ENCODE data around the gene MBD3L4. TPM values are rescaled to one million over a fixed set of nuclear protein-coding genes. Genes with fewer than 3 reads are reported as not detected.

The MBD3L4 gene
- total RNA-seq, 1 donor from 2014 or later = not detected

DNA sequence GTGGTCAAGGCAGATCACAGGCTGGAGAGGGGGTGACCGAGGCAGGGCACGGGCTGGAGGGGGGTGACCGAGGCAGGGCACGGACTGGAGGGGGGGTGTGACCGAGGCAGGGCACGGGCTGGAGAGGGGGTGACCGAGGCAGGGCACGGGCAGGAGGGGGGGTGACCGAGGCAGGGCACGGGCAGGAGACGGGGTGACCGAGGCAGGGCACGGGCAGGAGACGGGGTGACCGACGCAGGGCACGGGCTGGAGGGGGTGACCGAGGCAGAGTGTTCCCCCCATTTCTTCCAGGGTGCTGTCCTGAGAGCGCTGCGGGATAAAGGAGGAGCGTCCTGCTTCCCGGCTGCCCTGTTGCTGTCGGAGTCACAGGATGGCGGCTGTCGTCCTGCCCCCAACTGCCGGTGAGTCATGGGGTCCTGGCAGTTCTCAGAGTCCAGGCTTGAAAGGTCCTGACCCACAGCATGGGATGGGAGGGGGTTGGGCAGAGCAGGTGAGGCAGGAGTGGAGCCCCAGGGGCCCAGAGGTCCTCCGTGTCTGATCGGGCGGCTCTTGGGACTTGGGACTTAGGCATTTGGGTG is 34.8 kb upstream of the MBD3L4 start:
- TF ChIP-seq, protein P1, sequence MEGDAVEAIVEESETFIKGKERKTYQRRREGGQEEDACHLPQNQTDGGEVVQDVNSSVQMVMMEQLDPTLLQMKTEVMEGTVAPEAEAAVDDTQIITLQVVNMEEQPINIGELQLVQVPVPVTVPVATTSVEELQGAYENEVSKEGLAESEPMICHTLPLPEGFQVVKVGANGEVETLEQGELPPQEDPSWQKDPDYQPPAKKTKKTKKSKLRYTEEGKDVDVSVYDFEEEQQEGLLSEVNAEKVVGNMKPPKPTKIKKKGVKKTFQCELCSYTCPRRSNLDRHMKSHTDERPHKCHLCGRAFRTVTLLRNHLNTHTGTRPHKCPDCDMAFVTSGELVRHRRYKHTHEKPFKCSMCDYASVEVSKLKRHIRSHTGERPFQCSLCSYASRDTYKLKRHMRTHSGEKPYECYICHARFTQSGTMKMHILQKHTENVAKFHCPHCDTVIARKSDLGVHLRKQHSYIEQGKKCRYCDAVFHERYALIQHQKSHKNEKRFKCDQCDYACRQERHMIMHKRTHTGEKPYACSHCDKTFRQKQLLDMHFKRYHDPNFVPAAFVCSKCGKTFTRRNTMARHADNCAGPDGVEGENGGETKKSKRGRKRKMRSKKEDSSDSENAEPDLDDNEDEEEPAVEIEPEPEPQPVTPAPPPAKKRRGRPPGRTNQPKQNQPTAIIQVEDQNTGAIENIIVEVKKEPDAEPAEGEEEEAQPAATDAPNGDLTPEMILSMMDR (IDR thresholded peaks at IDR 0.05) = no peak
- no peak overlapping the region for H3K4me3 Mint-ChIP-seq
- H3K27ac Mint-ChIP-seq = no peak overlapping the region
- ATAC-seq (ENCODE audit: low read depth) (no peak), DNase-seq (no peak)
- H3K27me3 Mint-ChIP-seq = no peaks in the 10 kb centered on the region
- peaks cover 79% of the 10 kb centered on the region for H3K36me3 Mint-ChIP-seq (ENCODE audit: low read depth)
- peaks cover 17% of the 10 kb centered on the region for H3K9me3 Mint-ChIP-seq
- H3K4me1 Mint-ChIP-seq = peaks cover 12% of the 10 kb centered on the region
- ChIA-PET CTCF (no interaction called here), POLR2A (no interaction called here)
- intact Hi-C loops (cut with micrococcal nuclease) = no loop called here

DNA sequence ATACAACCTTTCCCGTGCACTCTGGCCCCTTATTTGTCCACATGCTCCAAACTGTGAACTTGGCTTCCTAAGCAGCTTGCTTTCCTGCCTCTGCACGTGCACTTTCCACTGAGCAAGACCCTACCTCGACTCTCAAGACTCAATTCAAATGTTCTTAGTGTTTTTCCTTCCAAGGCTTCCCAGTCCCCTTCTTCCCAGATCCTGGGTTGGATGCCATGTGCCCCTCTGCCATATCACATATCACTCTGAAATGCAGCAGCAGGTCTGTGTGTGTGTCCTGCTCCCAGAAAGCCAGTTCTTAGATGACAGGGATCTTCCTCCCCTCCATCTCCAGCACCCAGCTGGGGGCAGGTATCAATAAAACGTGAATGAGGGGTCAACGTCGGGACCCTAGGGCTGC is 32.6 kb upstream of the MBD3L4 start:
- Mint-ChIP-seq H3K27me3 (no peaks in the 10 kb centered on the region), H3K36me3 (ENCODE audit: low read depth) (peaks cover 62% of the 10 kb centered on the region), H3K27ac (no peak overlapping the region), H3K9me3 (peaks cover 3% of the 10 kb centered on the region), H3K4me1 (peaks cover 17% of the 10 kb centered on the region), H3K4me3 (peak overlapping the region; percentile 39)
- intact Hi-C loops (cut with micrococcal nuclease) = no loop called here
- no peak for DNase-seq
- ATAC-seq (ENCODE audit: low read depth) = no peak
- ChIA-PET CTCF (no interaction called here), POLR2A (interaction anchor here (0.7 to 0.8 kb wide), 2 partner anchors 491 to 1937 kb away, joined by 3 to 6 read pairs; no protein-coding TSS in a partner anchor)
- TF ChIP-seq, protein P1 (IDR thresholded peaks at IDR 0.05) = no peak

DNA sequence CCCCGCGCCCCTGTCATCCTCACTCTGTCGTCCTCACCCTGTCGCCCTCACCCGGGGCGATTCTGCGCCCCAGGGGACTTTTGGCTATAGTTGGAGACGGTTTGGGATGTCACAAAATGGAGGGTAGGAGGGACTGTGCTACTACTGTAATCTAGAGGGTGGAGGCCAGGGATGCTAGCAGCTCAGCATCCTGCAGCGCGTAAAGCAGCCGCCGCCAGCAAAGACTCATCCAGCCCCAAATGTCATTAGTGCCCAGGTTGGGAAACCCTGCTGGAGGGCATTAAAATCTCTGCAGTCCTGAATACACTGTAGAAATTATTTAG is 29.9 kb upstream of the MBD3L4 start:
- ATAC-seq (ENCODE audit: low read depth) (no peak), DNase-seq (no peak)
- H3K36me3 Mint-ChIP-seq (ENCODE audit: low read depth) = peaks cover 37% of the 10 kb centered on the region
- H3K4me1 Mint-ChIP-seq = peaks cover 17% of the 10 kb centered on the region
- ChIA-PET POLR2A (interaction anchor here (0.6 to 2.3 kb wide), 17 partner anchors 8 to 1444 kb away, joined by 3 to 45 read pairs (median 5); partner anchors contain the start of genes ARHGEF18, KHSRP, MCOLN1 and NDUFA7), CTCF (interaction anchor here (1.1 to 1.2 kb wide), 2 partner anchors 271 to 275 kb away, joined by 3 to 6 read pairs; no protein-coding TSS in a partner anchor)
- intact Hi-C loops (cut with micrococcal nuclease) = loop anchor here (1.0 kb wide), 1 partner anchor 29 kb away; no protein-coding TSS in a partner anchor
- TF ChIP-seq, protein P1 (IDR thresholded peaks at IDR 0.05) = no peak
- peaks cover 2% of the 10 kb centered on the region for H3K9me3 Mint-ChIP-seq
- H3K27ac Mint-ChIP-seq = peak overlapping the region; percentile 92
- H3K27me3 Mint-ChIP-seq = no peaks in the 10 kb centered on the region
- H3K4me3 Mint-ChIP-seq = peak overlapping the region; percentile 93

DNA sequence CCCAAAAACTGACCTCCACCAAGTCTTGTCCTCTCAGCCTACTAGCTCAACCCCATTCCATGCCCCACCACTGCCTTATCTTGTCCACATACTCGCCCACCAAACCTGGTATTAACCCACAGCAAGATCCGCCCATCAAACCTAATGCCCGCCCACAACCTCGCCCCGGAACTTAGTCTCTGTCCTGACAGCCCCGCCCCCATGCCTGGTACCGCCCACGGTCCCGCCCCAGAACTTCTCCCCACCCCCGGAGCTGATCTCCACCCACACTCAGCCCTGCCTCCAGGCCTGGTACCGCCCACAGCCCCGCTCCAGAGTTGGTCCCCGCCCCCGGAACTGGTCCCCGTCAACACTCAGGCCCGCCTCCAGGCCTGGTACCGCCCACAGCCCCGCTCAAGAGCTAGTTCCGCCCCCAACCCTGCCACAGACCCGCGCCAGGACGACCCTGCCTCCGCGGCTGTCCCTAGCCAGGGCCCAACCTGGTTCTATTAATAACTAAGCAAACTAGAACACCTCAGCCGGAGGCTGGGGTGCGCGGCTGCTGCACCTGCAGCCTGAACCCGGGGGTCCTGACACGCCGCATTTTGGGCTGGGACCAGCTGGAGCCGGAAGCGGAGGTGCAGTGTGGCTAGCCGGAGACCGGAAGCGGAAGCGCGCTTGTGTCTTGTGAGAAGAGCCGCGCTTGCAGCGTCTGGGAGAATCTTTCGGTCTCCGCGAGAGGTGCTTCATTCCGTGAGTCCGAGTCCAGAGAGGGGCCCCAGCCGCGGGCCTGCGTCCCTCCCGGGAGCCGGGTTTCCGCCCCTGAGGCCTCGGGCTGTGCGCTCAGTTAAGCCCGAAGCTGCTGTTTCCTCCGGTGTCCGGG is 29.3 kb upstream of the MBD3L4 start, which contains the start of gene ZNF557:
ZNF557 (plus strand) TSS at position 662 of the 862 bp plus-strand sequence. CDS start 5,372 bp downstream, outside the sequence.
- H3K27ac Mint-ChIP-seq = peak within 1 kb of the TSS; percentile 92
- H3K4me3 Mint-ChIP-seq = peak within 1 kb of the TSS; percentile 93
- POLR2A ChIA-PET = interaction anchor here (0.5 to 2.3 kb wide), 29 partner anchors 9 to 1446 kb away, joined by 3 to 45 read pairs (median 4); partner anchors contain the start of genes ARHGEF18, KHSRP, MCOLN1 and NDUFA7
- ATAC-seq (ENCODE audit: low read depth) (peak; percentile 99), DNase-seq (peak; percentile 95)
- H3K27me3 Mint-ChIP-seq = no peaks in the 10 kb centered on the region
- CTCF ChIA-PET = interaction anchor here (1.1 to 1.2 kb wide), 2 partner anchors 272 to 276 kb away, joined by 3 to 6 read pairs; no protein-coding TSS in a partner anchor
- peaks cover 2% of the 10 kb centered on the region for H3K9me3 Mint-ChIP-seq
- peaks cover 32% of the 10 kb centered on the region for H3K36me3 Mint-ChIP-seq (ENCODE audit: low read depth)
- H3K4me1 Mint-ChIP-seq = peaks cover 17% of the 10 kb centered on the region
- intact Hi-C loops (cut with micrococcal nuclease) = loop anchor here (1.0 kb wide), 1 partner anchor 30 kb away; no protein-coding TSS in a partner anchor
- TF ChIP-seq, protein P1 (IDR thresholded peaks at IDR 0.05) = no peak

Data from activated B cell treated with CpG ODN at 0.5 μM for 24 hours (primary cell).